Central memory CD8-positive, alpha-beta T cell (primary cell): ENCODE data around the gene FCRLB.

Experiments used
- ATAC-seq: fragments of 150-1000 bp; cut with Tn5 transposase; replicated peaks from 2 replicates; pipeline ENCODE4 v1.10.0; 2022; ENCODE audit warnings: mild to moderate bottlenecking, moderate FRiP score, moderate number of reproducible peaks; ENCODE audit not compliant: poor library complexity, severe bottlenecking; ENCODE audit errors: extremely low read depth
- DNase-seq, 2 donors: peaks; one replicate each; pipeline ENCODE4 v3.0.0; 2021; ENCODE audit warnings: low spot score in 2 of 2
- H3K27ac Mint-ChIP-seq: one replicate; pipeline ENCODE4 v1.8.0; 2022; ENCODE audit warnings: low read depth, mild to moderate bottlenecking, moderate library complexity, mixed read lengths
- H3K27me3 Mint-ChIP-seq: one replicate; pipeline ENCODE4 v1.8.0; 2022; ENCODE audit warnings: mixed read lengths
- H3K36me3 Mint-ChIP-seq: one replicate; pipeline ENCODE4 v1.8.0; 2022; ENCODE audit warnings: mild to moderate bottlenecking, moderate library complexity, mixed read lengths; ENCODE audit not compliant: insufficient read depth
- H3K4me1 Mint-ChIP-seq: one replicate; pipeline ENCODE4 v1.8.0; 2022; ENCODE audit warnings: mixed read lengths
- H3K4me3 Mint-ChIP-seq: one replicate; pipeline ENCODE4 v1.8.0; 2022; ENCODE audit warnings: mild to moderate bottlenecking, moderate library complexity, mixed read lengths
- H3K9me3 Mint-ChIP-seq: one replicate; pipeline ENCODE4 v1.8.0; 2022; ENCODE audit warnings: mixed read lengths

FCRLB gene

DNA sequence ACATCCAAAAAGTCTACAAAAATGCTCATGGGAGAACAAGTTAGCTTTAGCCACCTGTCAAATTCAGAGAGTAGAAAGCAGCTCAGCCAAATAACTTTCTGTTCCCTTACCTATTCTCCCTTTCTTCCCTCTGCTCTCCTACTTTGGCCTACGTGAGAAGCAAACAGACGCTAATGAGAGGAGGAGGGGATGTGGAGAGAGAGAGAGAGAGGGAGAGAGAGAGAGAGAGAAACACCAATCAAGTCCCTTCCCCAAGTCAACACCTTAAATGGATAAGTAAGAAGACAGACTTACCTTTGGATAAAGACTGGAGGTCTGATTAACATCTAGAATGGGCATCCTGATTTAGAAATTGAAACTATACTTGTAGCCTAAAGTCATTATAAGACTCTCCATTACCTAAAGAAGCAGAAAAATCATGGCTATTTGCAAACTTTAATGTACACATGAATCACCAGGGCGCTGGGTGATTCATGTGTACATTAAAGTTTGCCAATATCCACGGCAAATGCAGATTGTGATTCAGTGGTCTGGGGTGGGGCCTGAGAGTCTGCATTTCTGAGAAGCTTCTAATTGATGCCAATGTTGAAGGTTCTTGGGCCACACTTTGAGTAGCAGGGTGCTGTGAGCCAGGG is 15.1 kb downstream of the FCRLB start:
- no peak overlapping the region for H3K27ac Mint-ChIP-seq
- DNase-seq (no peak), ATAC-seq (no peak)

DNA sequence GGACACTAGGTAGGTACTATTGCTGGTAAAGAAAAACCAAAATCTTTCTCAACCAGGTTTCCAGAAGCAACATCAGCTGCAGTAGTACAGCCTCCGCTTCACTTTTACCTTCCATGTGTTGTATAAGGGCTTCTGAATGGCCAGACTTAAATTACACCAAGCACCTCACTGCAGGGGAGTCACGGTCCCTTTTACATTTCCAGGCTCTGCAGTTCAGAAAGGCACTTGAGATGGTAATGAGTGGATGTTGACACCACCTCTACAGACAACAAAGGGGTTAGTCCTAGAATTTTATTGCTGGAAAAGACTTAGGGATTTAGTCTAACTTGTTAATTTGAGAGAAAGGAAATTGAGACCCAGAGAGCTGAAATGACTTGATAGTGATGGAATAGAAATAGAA is 16.3 kb downstream of the FCRLB start:
- H3K4me1 Mint-ChIP-seq: peaks cover 44% of the 10 kb centered on the region
- H3K4me3 Mint-ChIP-seq: no peak overlapping the region
- H3K27ac Mint-ChIP-seq: no peak overlapping the region
- ATAC-seq (no peak), DNase-seq (no peak)
- H3K36me3 Mint-ChIP-seq: no peaks in the 10 kb centered on the region
- no peaks in the 10 kb centered on the region for H3K9me3 Mint-ChIP-seq
- H3K27me3 Mint-ChIP-seq: no peaks in the 10 kb centered on the region

More for the DNA sequence above, 15.1 kb downstream of the FCRLB start:
- no peak overlapping the region for H3K4me3 Mint-ChIP-seq
- no peaks in the 10 kb centered on the region for H3K9me3 Mint-ChIP-seq
- no peaks in the 10 kb centered on the region for H3K27me3 Mint-ChIP-seq
- H3K36me3 Mint-ChIP-seq: no peaks in the 10 kb centered on the region
- H3K4me1 Mint-ChIP-seq: peaks cover 51% of the 10 kb centered on the region

DNA sequence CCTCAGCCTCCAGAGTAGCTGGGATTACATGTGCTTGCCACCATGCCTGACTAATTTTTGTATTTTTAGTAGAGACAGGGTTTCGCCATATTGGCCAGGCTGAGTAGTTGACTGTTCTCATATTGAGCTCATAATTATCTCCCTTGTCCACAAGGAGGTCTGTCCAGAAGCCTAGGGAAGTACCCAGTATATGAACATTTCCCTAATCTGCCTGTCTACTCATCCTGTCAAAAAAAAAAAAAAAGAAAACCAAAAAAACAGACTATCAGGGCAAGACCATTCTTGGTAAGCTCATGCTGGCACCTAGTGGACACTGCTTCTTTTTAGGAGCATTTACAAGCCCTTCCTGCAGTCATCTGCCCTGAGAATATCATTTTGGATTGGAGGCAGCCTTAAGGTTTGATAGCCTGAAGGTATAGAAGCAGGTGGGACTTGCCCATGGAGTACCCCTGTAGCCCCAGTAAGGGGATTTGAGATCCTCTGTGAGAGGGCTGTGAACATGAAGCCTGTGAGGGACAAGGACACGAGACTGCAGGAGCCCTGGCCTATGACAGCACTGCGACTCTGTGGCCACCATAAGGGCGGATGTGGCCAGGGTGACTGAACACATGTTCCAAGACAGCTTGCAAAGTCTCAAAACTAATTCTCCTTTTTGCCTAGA is 17.4 kb downstream of the FCRLB start:
- peak; percentile 98 for ATAC-seq
- Mint-ChIP-seq H3K27me3 (no peaks in the 10 kb centered on the region), H3K4me1 (peaks cover 42% of the 10 kb centered on the region), H3K4me3 (peak overlapping the region; percentile 64), H3K27ac (peak overlapping the region; percentile 81), H3K9me3 (no peaks in the 10 kb centered on the region), H3K36me3 (no peaks in the 10 kb centered on the region)
- DNase-seq: peak; percentile 32 to 67

DNA sequence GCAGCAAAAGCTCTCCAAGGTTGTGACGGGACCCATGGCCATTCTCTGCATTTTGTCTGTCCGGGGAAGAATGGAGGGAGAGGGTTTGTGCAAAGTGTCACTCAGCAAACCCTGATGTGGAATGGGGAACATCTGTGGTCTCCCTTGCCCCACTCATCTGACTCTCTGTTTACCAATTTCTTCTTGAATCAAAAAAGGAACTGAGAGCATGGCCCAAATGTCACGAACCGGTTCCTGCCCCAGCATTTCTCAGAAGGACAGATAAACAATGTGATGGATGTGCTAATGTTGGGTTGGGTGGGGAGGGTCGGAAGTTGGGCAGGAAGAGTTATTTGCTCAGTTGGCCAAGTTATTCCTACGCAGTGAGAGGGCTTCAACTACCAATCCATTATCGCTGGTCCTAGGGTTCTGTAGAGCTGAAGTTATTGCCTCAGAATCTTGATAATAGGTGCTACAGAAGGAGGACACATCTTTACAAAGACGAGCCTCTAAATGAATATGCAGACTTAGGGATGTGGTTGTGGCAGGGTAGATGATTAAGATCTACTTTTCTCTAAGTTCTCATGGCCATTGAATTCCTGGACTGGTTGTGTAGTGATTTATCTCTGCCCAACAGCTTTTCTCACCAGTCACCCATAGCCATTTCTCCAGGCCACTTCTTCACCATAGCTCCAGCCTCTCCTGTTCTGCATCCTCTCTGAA is 18.7 kb downstream of the FCRLB start:
- Mint-ChIP-seq H3K27ac (peak overlapping the region; percentile 81), H3K27me3 (no peaks in the 10 kb centered on the region), H3K4me3 (no peak overlapping the region)

GRCh38 chr1:161740921-161741320 is 19.6 kb downstream of the FCRLB start:
- Mint-ChIP-seq H3K9me3 (no peaks in the 10 kb centered on the region), H3K4me3 (no peak overlapping the region), H3K36me3 (no peaks in the 10 kb centered on the region), H3K27ac (peak overlapping the region; percentile 33), H3K27me3 (no peaks in the 10 kb centered on the region), H3K4me1 (peaks cover 39% of the 10 kb centered on the region)
- DNase-seq (no peak), ATAC-seq (no peak)

More for the DNA sequence above, 18.7 kb downstream of the FCRLB start:
- Mint-ChIP-seq H3K4me1 (peaks cover 42% of the 10 kb centered on the region), H3K9me3 (no peaks in the 10 kb centered on the region), H3K36me3 (no peaks in the 10 kb centered on the region)
- DNase-seq: no peak
- no peak for ATAC-seq

DNA sequence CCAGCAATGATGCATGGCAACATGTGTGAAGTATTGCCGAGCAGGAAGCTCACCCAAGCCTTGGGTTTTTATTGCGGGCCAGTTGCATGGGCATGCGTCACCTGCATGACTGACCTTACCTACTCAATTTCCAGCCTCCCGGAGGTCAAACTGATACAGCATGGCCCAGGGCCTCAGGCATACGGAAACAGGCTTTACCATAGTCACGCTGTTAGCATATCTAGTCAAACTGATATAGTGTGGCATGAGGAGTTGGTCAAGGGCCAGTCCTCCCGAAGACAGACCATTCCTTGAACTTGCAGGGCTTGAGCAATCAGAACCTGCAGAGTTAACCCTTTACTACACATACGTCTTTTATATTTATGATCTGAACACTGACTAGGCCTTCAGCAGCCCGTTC is 21.9 kb downstream of the FCRLB start:
- Mint-ChIP-seq H3K9me3 (no peaks in the 10 kb centered on the region), H3K4me3 (no peak overlapping the region), H3K4me1 (peaks cover 32% of the 10 kb centered on the region), H3K36me3 (no peaks in the 10 kb centered on the region), H3K27ac (no peak overlapping the region), H3K27me3 (no peaks in the 10 kb centered on the region)
- ATAC-seq (no peak), DNase-seq (no peak)

GRCh38 chr1:161747801-161748200 is 26.5 kb downstream of the FCRLB start:
- peaks cover 21% of the 10 kb centered on the region for H3K36me3 Mint-ChIP-seq
- H3K4me1 Mint-ChIP-seq: peaks cover 21% of the 10 kb centered on the region
- no peaks in the 10 kb centered on the region for H3K27me3 Mint-ChIP-seq
- H3K27ac Mint-ChIP-seq: no peak overlapping the region
- H3K9me3 Mint-ChIP-seq: no peaks in the 10 kb centered on the region
- H3K4me3 Mint-ChIP-seq: no peak overlapping the region
- ATAC-seq (no peak), DNase-seq (no peak)

GRCh38 chr1:161749509-161750407 is 28.4 kb downstream of the FCRLB start, which contains the start of gene DUSP12:
Gene DUSP12 (plus strand): TSS chr1:161749786. CDS start chr1:161749802, 16 bp downstream.
- no peaks in the 10 kb centered on the region for H3K27me3 Mint-ChIP-seq
- H3K27ac Mint-ChIP-seq: peak within 1 kb of the TSS; percentile 97

DNA sequence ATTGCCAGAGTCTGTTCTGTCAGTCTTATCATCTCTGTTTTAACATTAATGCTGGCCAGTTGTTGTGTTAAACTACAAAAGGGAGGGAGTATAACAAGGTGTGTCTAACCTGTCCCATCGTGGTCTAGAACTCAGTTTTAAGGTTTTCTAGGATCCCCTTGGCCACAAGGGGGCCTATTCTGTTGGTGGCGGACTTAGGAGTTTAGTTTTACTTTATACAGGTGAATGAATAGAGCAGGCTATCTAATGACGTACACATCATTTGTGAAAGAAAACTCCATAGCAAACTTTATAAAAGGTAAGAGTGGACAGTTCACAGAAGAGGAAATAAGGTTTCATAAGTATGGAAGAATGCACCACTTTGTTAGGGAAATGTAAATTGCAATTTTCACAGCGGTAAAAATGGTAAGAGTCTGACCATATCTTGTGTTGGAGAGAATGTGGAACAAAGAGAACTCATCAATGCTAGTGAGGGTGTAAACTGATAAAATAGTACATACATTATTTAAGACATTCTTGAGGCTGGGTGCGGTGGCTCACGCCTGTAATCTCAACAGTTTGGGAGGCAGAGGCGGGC is 42.3 kb downstream of the FCRLB start:
- Mint-ChIP-seq H3K36me3 (peaks cover 16% of the 10 kb centered on the region), H3K9me3 (no peaks in the 10 kb centered on the region), H3K27ac (peak overlapping the region; percentile 4), H3K27me3 (no peaks in the 10 kb centered on the region), H3K4me1 (peaks cover 19% of the 10 kb centered on the region), H3K4me3 (peak overlapping the region; percentile 52)
- DNase-seq (no peak), ATAC-seq (peak; percentile 45)

More at GRCh38 chr1:161749509-161750407, 28.4 kb downstream of the FCRLB start, which contains the start of gene DUSP12:
- H3K4me1 Mint-ChIP-seq: peaks cover 32% of the 10 kb centered on the region
- no peaks in the 10 kb centered on the region for H3K9me3 Mint-ChIP-seq
- peak within 1 kb of the TSS; percentile 98 for H3K4me3 Mint-ChIP-seq
- peak; percentile 73 to 78 for DNase-seq
- peak; percentile 97 for ATAC-seq
- peaks cover 37% of the 10 kb centered on the region for H3K36me3 Mint-ChIP-seq

DNA sequence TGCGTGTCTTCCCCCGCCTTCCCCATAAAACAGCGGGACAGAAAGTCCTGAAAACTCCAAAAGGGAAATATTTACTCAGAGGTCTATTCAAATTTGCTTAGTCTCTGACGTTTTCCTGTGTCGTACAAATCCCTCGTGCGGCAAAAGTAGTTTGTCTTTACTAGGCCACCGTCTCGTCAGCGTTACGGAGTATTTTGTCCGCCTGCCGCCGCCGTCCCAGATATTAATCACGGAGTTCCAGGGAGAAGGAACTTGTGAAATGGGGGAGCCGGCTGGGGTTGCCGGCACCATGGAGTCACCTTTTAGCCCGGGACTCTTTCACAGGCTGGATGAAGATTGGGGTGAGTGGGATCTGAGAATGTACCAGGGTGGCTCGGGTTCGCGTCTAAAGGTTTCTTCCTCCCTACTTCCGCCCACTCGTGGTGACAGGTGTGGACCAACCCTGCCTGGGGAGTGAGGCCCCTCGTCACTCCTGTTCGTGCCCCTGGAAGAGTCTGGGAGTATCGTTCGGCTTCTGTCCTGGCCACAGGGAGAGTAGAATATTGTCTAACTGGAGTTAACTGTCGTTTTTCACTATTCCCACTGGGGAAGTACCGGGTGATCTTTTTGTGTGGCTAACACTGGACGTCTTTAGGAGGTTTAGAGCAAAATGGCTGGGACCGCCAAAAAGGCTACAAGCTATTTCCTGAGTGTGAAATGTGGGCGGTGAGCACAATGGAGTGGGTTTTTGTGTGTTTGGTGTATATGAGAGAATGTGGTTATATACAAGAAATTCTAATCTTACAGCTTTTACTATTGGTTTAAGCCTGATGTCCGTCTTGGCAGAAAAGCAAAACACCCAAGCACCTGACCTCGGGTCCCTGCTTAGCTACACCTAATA is 45.0 kb downstream of the FCRLB start, which contains the start of gene ATF6:
Gene ATF6, plus strand, starts transcription at position 219 of the 880 bp plus-strand sequence. Its CDS starts 41 bp downstream, at position 260.
- H3K27ac Mint-ChIP-seq: peak within 1 kb of the TSS; percentile 99
- peak; percentile 64 for ATAC-seq
- H3K36me3 Mint-ChIP-seq: peaks cover 11% of the 10 kb centered on the region
- no peaks in the 10 kb centered on the region for H3K27me3 Mint-ChIP-seq
- H3K4me1 Mint-ChIP-seq: peaks cover 30% of the 10 kb centered on the region
- H3K4me3 Mint-ChIP-seq: peak within 1 kb of the TSS; percentile 99
- no peaks in the 10 kb centered on the region for H3K9me3 Mint-ChIP-seq
- peak; percentile 47 to 72 for DNase-seq

GRCh38 chr1:161768461-161768860 is 47.1 kb downstream of the FCRLB start:
- no peaks in the 10 kb centered on the region for H3K27me3 Mint-ChIP-seq
- DNase-seq (no peak), ATAC-seq (no peak)
- no peak overlapping the region for H3K27ac Mint-ChIP-seq
- peaks cover 28% of the 10 kb centered on the region for H3K4me1 Mint-ChIP-seq
- peaks cover 10% of the 10 kb centered on the region for H3K36me3 Mint-ChIP-seq
- H3K9me3 Mint-ChIP-seq: no peaks in the 10 kb centered on the region
- H3K4me3 Mint-ChIP-seq: peak overlapping the region; percentile 15
